H9 (cell line): Measurements from ENCODE around the gene POLR3F. TPM values are rescaled to one million over a fixed set of nuclear protein-coding genes. Genes with fewer than 3 reads are reported as not detected.

Experiments
- DNase-seq: peaks from one replicate; pipeline ENCODE4 v3.0.0-alpha.2; 2017
- H2AFZ ChIP-seq: one replicate; pipeline ENCODE4 v1.6.1; 2013; ENCODE audit warnings: mild to moderate bottlenecking, low read length, control low read depth, moderate library complexity
- H2AK5ac ChIP-seq: 2 replicates; pipeline ENCODE4 v1.6.1; 2013; ENCODE audit warnings: low read length, control low read depth, mixed read lengths; ENCODE audit not compliant: insufficient read length
- H2BK120ac ChIP-seq: one replicate; pipeline ENCODE4 v1.6.1; 2013; ENCODE audit warnings: low read depth, mild to moderate bottlenecking, low read length, control low read depth, inconsistent platforms; ENCODE audit not compliant: poor library complexity, severe bottlenecking
- H2BK12ac ChIP-seq: 2 replicates; pipeline ENCODE4 v1.6.1; 2013; ENCODE audit warnings: low read length, control low read depth, mixed read lengths, low read depth; ENCODE audit not compliant: insufficient read length
- H2BK15ac ChIP-seq: 2 replicates; pipeline ENCODE4 v1.6.1; 2013; ENCODE audit warnings: low read depth, low read length, control low read depth
- H2BK20ac ChIP-seq: one replicate; pipeline ENCODE4 v1.6.1; 2013; ENCODE audit warnings: low read depth, mild to moderate bottlenecking, low read length, control low read depth, inconsistent platforms; ENCODE audit not compliant: poor library complexity, severe bottlenecking
- H2BK5ac ChIP-seq: 2 replicates; pipeline ENCODE4 v1.6.1; 2013; ENCODE audit warnings: low read length, control low read depth, mixed read lengths; ENCODE audit not compliant: insufficient read length
- H3K14ac ChIP-seq: 2 replicates; pipeline ENCODE4 v1.6.1; 2013; ENCODE audit warnings: low read length, control low read depth; ENCODE audit not compliant: insufficient read depth
- H3K18ac ChIP-seq: 2 replicates; pipeline ENCODE4 v1.6.1; 2013; ENCODE audit warnings: low read depth, mild to moderate bottlenecking, mixed read lengths, low read length, control low read depth; ENCODE audit not compliant: insufficient read length
- H3K23ac ChIP-seq: 2 replicates; pipeline ENCODE4 v1.6.1; 2013; ENCODE audit warnings: low read length, control low read depth, mixed read lengths, low read depth; ENCODE audit not compliant: insufficient read length
- H3K23me2 ChIP-seq: 2 replicates; pipeline ENCODE4 v1.6.1; 2013; ENCODE audit warnings: low read depth, mild to moderate bottlenecking, mixed read lengths, low read length, control low read depth; ENCODE audit not compliant: insufficient read length, poor library complexity, severe bottlenecking
- H3K27ac ChIP-seq: 2 replicates; pipeline ENCODE4 v1.5.1; 2013; ENCODE audit warnings: low read length, control low read depth, mixed read lengths, low read depth; ENCODE audit not compliant: insufficient read length
- H3K27me3 ChIP-seq: 2 replicates; pipeline ENCODE4 v1.6.1; 2013; ENCODE audit warnings: low read length, control low read depth, inconsistent platforms; ENCODE audit not compliant: insufficient read depth
- H3K4ac ChIP-seq: 2 replicates; pipeline ENCODE4 v1.6.1; 2013; ENCODE audit warnings: low read depth, mild to moderate bottlenecking, control low read depth, inconsistent platforms, low read length, moderate library complexity
- H3K4me1 ChIP-seq: 2 replicates; pipeline ENCODE4 v1.6.1; 2013; ENCODE audit warnings: low read length, control low read depth, inconsistent platforms; ENCODE audit not compliant: insufficient read depth
- H3K4me2 ChIP-seq: 2 replicates; pipeline ENCODE4 v1.6.1; 2013; ENCODE audit warnings: low read length, control low read depth, mixed read lengths; ENCODE audit not compliant: insufficient read length, insufficient read depth
- H3K56ac ChIP-seq: 2 replicates; pipeline ENCODE4 v1.6.1; 2013; ENCODE audit warnings: low read depth, mild to moderate bottlenecking, mixed read lengths, low read length, control low read depth; ENCODE audit not compliant: insufficient read length
- H3K79me1 ChIP-seq: 2 replicates; pipeline ENCODE4 v1.6.1; 2013; ENCODE audit warnings: low read depth, mild to moderate bottlenecking, moderate library complexity, low read length, control low read depth, inconsistent platforms; ENCODE audit not compliant: insufficient read depth, poor library complexity, severe bottlenecking
- H3K79me2 ChIP-seq: 2 replicates; pipeline ENCODE4 v1.6.1; 2013; ENCODE audit warnings: low read length, control low read depth, inconsistent platforms; ENCODE audit not compliant: insufficient read depth
- H3K9ac ChIP-seq: 2 replicates; pipeline ENCODE4 v1.6.1; 2013; ENCODE audit warnings: low read length, control low read depth, mixed read lengths; ENCODE audit not compliant: insufficient read length; ENCODE audit errors: extremely low read depth
- H3K9me3 ChIP-seq: one replicate; pipeline ENCODE4 v1.6.1; 2013; ENCODE audit warnings: low read depth, low read length, inconsistent platforms; ENCODE audit not compliant: control insufficient read depth
- H3T11ph ChIP-seq: one replicate; pipeline ENCODE4 v1.6.1; 2013; ENCODE audit warnings: mild to moderate bottlenecking, low read length, control low read depth, inconsistent platforms
- H4K20me1 ChIP-seq: one replicate; pipeline ENCODE4 v1.6.1; 2013; ENCODE audit not compliant: control insufficient read depth, insufficient read length, insufficient read depth
- H4K5ac ChIP-seq: 2 replicates; pipeline ENCODE4 v1.6.1; 2013; ENCODE audit warnings: low read depth, mild to moderate bottlenecking, mixed read lengths, low read length, control low read depth; ENCODE audit not compliant: insufficient read length
- H4K8ac ChIP-seq: replicated peaks from 2 replicates; pipeline ENCODE4 v1.6.1; 2013; ENCODE audit warnings: low read length, control low read depth, mixed read lengths, low read depth; ENCODE audit not compliant: insufficient read length
- H4K91ac ChIP-seq: 2 replicates; pipeline ENCODE4 v1.6.1; 2013; ENCODE audit warnings: low read depth, mild to moderate bottlenecking, moderate library complexity, mixed read lengths, low read length, control low read depth; ENCODE audit not compliant: insufficient read length
- H3K27ac Mint-ChIP-seq, 3 experiments: 2 replicates in 2 of 3; 3 replicates in 1 of 3; pipeline ENCODE4 v1.8.0; 2020 to 2021; ENCODE audit warnings: mixed read lengths in 3 of 3, mild to moderate bottlenecking in 1 of 3, moderate library complexity in 1 of 3
- H3K27me3 Mint-ChIP-seq: 2 replicates; pipeline ENCODE4 v1.8.0; 2021; ENCODE audit warnings: low read depth, mild to moderate bottlenecking, moderate library complexity, mixed read lengths
- H3K36me3 Mint-ChIP-seq, 3 experiments: 2 replicates in 2 of 3; 3 replicates in 1 of 3; pipeline ENCODE4 v1.8.0; 2020 to 2021; ENCODE audit warnings: low read depth in 3 of 3, mixed read lengths in 3 of 3; ENCODE audit not compliant: insufficient read depth in 1 of 3
- H3K4me1 Mint-ChIP-seq, 2 experiments: 2 replicates each; pipeline ENCODE4 v1.8.0; 2020; ENCODE audit warnings: mixed read lengths in 2 of 2
- H3K4me3 Mint-ChIP-seq, 2 experiments: 2 replicates in 1 of 2; 3 replicates in 1 of 2; pipeline ENCODE4 v1.8.0; 2020 to 2021; ENCODE audit warnings: mild to moderate bottlenecking in 2 of 2, mixed read lengths in 2 of 2, moderate library complexity in 1 of 2
- H3K9me3 Mint-ChIP-seq, 2 experiments: 2 replicates in 1 of 2; 3 replicates in 1 of 2; pipeline ENCODE4 v1.8.0; 2020; ENCODE audit warnings: mild to moderate bottlenecking in 2 of 2, mixed read lengths in 2 of 2, moderate library complexity in 1 of 2
- CTCF ChIP-seq: fragments of 200-600 bp; sonication (generic); conservative IDR thresholded peaks from 3 replicates; pipeline ENCODE4 v1.8.0; 2021; ENCODE audit warnings: antibody characterized with exemption, mild to moderate bottlenecking
- WGBS: extraction: QIAGEN DNeasy Blood & Tissue Kit; methylation state at CpG from one replicate; pipeline ENCODE4 v1.1.7; 2013; ENCODE audit warnings: missing lambda C conversion rate, low lambda C conversion rate, mixed read lengths; ENCODE audit not compliant: insufficient read length; ENCODE audit errors: extremely low coverage; 5-methylcytosine and 5-hydroxymethylcytosine counted together
- total RNA-seq: library from RNA; stranded (reverse); gene quantifications from 2 replicates; pipeline ENCODE4 v1.2.1, GENCODE V29; 2021

The POLR3F gene
- total RNA-seq, 1 experiment from 2014 or later: 16.1 TPM

GRCh38 chr20:18527836-18528235 lies 60.6 kb downstream of the POLR3F start:
- TF ChIP-seq CTCF: no peak
- H3K27ac ChIP-seq: no peak overlapping the region
- H3K27ac Mint-ChIP-seq: no peak overlapping the region
- no peak overlapping the region for H2BK15ac ChIP-seq
- no peaks in the 10 kb centered on the region for H3K23me2 ChIP-seq
- H3K56ac ChIP-seq: no peak overlapping the region
- H4K5ac ChIP-seq: no peak overlapping the region
- no peak overlapping the region for H2AK5ac ChIP-seq
- H3K9ac ChIP-seq: no peak overlapping the region
- no peaks in the 10 kb centered on the region for H3K79me2 ChIP-seq
- H2BK5ac ChIP-seq: no peak overlapping the region
- no peak overlapping the region for H3K23ac ChIP-seq
- H3K36me3 Mint-ChIP-seq: peaks cover 40 to 87% (median 81%) of the 10 kb centered on the region in 3 experiments; a peak in 6 of 7 replicates
- H3K27me3 ChIP-seq: no peaks in the 10 kb centered on the region
- H3K9me3 Mint-ChIP-seq: no peaks in the 10 kb centered on the region
- H3K18ac ChIP-seq: no peak overlapping the region
- H4K8ac ChIP-seq: no peak overlapping the region
- no peaks in the 10 kb centered on the region for H3K27me3 Mint-ChIP-seq
- H3K4me1 Mint-ChIP-seq: no peaks in the 10 kb centered on the region
- no peaks in the 10 kb centered on the region for H3K79me1 ChIP-seq
- no peak overlapping the region for H3K14ac ChIP-seq
- H2AFZ ChIP-seq: no peak overlapping the region
- no peak for DNase-seq
- H4K20me1 ChIP-seq: no peaks in the 10 kb centered on the region
- no peak overlapping the region for H3K4me2 ChIP-seq
- H4K91ac ChIP-seq: no peak overlapping the region
- H3T11ph ChIP-seq: no peak overlapping the region
- H2BK20ac ChIP-seq: no peak overlapping the region
- H3K4ac ChIP-seq: no peak overlapping the region
- no peaks in the 10 kb centered on the region for H3K9me3 ChIP-seq
- H2BK12ac ChIP-seq: no peak overlapping the region
- no CpG with 5 or more reads among the region's 2 CpGs for WGBS
- no peaks in the 10 kb centered on the region for H3K4me1 ChIP-seq
- H2BK120ac ChIP-seq: no peak overlapping the region
- H3K4me3 Mint-ChIP-seq: no peak overlapping the region
